HUES64 (cell line): ENCODE measurements around the gene PARD3.

ENCODE experiments used
- H3K27ac ChIP-seq: 2 replicates; pipeline ENCODE4 v1.7.0; 2013; ENCODE audit warnings: low read depth, low read length, inconsistent platforms
- H3K27me3 ChIP-seq: 2 replicates; pipeline ENCODE4 v1.6.1; 2013; ENCODE audit warnings: mild to moderate bottlenecking, low read length; ENCODE audit not compliant: insufficient read depth
- H3K36me3 ChIP-seq: 2 replicates; pipeline ENCODE4 v1.6.1; 2013; ENCODE audit warnings: mild to moderate bottlenecking, low read length; ENCODE audit not compliant: insufficient read depth
- H3K4me1 ChIP-seq: 2 replicates; pipeline ENCODE4 v1.6.1; 2013; ENCODE audit warnings: mild to moderate bottlenecking, low read length, moderate library complexity; ENCODE audit not compliant: insufficient read depth
- H3K4me3 ChIP-seq: 2 replicates; pipeline ENCODE4 v1.5.1; 2013; ENCODE audit warnings: mild to moderate bottlenecking, low read length, moderate library complexity
- H3K9ac ChIP-seq: 2 replicates; pipeline ENCODE4 v1.6.1; 2013; ENCODE audit warnings: mild to moderate bottlenecking, low read depth, low read length
- H3K9me3 ChIP-seq: 2 replicates; pipeline ENCODE4 v1.6.1; 2013; ENCODE audit warnings: low read depth, low read length; ENCODE audit not compliant: insufficient read depth
- WGBS: fragments of 150-250, 120-280 bp; methylation state at CpG from one replicate; pipeline ENCODE4 v1.1.7; 2013; ENCODE audit warnings: missing lambda C conversion rate; 5-methylcytosine and 5-hydroxymethylcytosine counted together

The PARD3 gene

GRCh38 chr10:34310234-34310633 is 504.9 kb downstream of the PARD3 start:
- Histone ChIP-seq H3K9me3 (no peaks in the 10 kb centered on the region), H3K4me3 (no peak overlapping the region), H3K27me3 (no peaks in the 10 kb centered on the region), H3K9ac (no peak overlapping the region), H3K27ac (no peak overlapping the region), H3K36me3 (no peaks in the 10 kb centered on the region), H3K4me1 (no peaks in the 10 kb centered on the region)
- WGBS, result 91% methylated on average over 4 of the region's 4 CpGs

GRCh38 chr10:34305189-34305588 is 509.9 kb downstream of the PARD3 start:
- Histone ChIP-seq H3K27ac (no peak overlapping the region), H3K4me3 (no peak overlapping the region), H3K9me3 (no peaks in the 10 kb centered on the region), H3K27me3 (no peaks in the 10 kb centered on the region), H3K4me1 (no peaks in the 10 kb centered on the region), H3K9ac (no peak overlapping the region), H3K36me3 (no peaks in the 10 kb centered on the region)
- 77% methylated on average over 6 of the region's 6 CpGs for WGBS

GRCh38 chr10:34303022-34303421 is 512.1 kb downstream of the PARD3 start:
- no peaks in the 10 kb centered on the region for H3K27me3 ChIP-seq
- H3K9ac ChIP-seq, result no peak overlapping the region
- WGBS, result 95% methylated on average over 2 of the region's 2 CpGs
- H3K4me1 ChIP-seq, result peaks cover 9% of the 10 kb centered on the region; the same call in 1 of the 2 replicates
- H3K9me3 ChIP-seq, result no peaks in the 10 kb centered on the region
- no peaks in the 10 kb centered on the region for H3K36me3 ChIP-seq
- no peak overlapping the region for H3K27ac ChIP-seq
- no peak overlapping the region for H3K4me3 ChIP-seq

DNA sequence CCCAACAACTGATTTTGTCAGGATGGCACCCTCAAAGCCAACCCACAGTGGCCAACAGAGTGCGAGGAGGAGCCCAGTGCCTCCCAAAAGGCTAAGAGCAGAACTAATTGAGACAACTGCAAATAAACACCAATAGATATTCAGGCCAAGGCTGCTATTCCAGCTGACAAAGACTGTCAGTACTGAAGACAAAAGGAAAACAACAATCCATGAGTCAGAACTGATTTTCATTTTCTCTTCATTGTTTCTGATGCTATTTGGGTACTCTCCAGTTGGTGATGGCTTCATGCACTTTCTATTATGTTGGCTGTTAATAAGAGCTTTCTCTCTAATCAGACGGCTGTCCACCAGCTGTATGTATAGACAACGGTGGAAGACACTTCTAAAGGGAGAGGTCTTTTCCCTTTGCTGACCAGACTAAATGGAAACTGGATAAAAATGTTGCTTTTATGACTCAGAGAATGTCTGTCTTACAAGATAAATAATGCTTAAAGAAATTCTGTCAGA is 515.9 kb downstream of the PARD3 start:
- 88% methylated on average over 3 of the region's 3 CpGs for WGBS
- Histone ChIP-seq H3K27me3 (no peaks in the 10 kb centered on the region), H3K36me3 (no peaks in the 10 kb centered on the region), H3K4me3 (no peak overlapping the region), H3K4me1 (peaks cover 14% of the 10 kb centered on the region), H3K9me3 (no peaks in the 10 kb centered on the region), H3K9ac (no peak overlapping the region), H3K27ac (no peak overlapping the region)

DNA sequence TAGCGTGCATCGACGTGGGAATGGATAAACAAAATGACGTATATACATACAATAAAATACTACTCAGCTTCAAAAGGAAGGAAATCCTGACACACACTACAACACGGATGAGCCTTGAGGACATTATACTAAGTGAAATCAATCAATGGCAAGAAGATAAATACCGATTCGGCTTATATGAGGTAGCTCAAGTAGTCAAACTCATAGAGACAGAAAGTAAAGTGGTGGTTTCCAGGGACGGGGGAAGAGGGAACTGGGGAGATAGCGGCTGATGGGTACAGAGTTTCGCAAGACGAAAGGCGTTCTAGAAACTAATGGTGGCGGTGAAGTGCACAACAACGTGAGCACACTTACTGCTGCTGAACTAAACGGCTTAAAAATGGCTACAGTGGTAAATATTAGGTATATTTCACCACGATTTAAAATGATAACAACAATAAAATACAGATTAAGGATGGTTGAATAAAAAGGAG is 516.7 kb downstream of the PARD3 start:
- Histone ChIP-seq H3K36me3 (no peaks in the 10 kb centered on the region), H3K4me3 (no peak overlapping the region), H3K9ac (no peak overlapping the region), H3K4me1 (peaks cover 22% of the 10 kb centered on the region), H3K27me3 (no peaks in the 10 kb centered on the region), H3K9me3 (no peaks in the 10 kb centered on the region), H3K27ac (no peak overlapping the region)
- WGBS, result 96% methylated on average over 15 of the region's 16 CpGs

GRCh38 chr10:34297541-34298345 is 517.4 kb downstream of the PARD3 start:
- Histone ChIP-seq H3K4me1 (peaks cover 23% of the 10 kb centered on the region), H3K27me3 (no peaks in the 10 kb centered on the region), H3K36me3 (no peaks in the 10 kb centered on the region), H3K9ac (no peak overlapping the region), H3K27ac (no peak overlapping the region), H3K4me3 (no peak overlapping the region), H3K9me3 (no peaks in the 10 kb centered on the region)
- 77% methylated on average over 5 of the region's 6 CpGs for WGBS

DNA sequence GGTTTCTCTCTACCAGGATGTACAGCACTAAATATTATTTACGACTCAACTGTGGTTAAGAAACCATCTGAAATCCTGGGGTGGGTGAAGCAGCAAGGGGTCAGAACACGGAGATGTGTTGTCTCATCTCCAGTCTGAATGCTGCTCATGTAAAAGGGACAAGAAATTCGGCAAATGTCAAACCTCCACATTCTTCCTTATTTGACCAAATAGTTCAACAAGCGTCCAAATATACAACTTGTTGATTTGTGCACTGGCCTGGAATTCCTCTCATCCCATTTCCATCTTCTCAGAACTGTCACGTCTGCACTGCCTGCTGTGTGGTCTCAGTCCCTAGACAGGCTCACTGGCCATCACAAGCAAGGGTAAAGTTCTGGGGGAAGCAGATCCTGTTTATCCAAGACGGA is 520.0 kb downstream of the PARD3 start:
- 91% methylated on average over 6 of the region's 6 CpGs for WGBS
- Histone ChIP-seq H3K9me3 (no peaks in the 10 kb centered on the region), H3K36me3 (no peaks in the 10 kb centered on the region), H3K27me3 (no peaks in the 10 kb centered on the region), H3K4me3 (no peak overlapping the region), H3K27ac (no peak overlapping the region), H3K9ac (no peak overlapping the region), H3K4me1 (peaks cover 23% of the 10 kb centered on the region)

DNA sequence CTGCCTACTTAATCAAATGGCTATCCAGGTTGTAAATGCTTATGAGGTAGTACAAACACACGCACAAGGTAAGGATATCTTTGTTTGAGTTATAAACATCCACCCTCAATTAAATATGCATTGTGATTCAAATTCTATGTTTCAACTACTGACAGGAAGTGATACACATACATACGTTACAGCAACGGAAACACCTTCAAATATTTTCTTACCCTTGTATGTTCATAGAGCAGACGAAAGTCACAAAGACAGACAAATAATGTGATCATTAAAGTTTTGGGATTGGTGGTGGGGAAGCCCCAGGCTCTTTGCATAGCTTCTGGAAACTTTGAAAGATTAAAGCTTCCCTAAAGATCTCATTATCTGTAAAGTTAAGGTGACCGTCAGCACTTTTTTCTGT is 521.0 kb downstream of the PARD3 start:
- Histone ChIP-seq H3K4me3 (no peak overlapping the region), H3K27ac (peak overlapping the region; percentile 17; the same call in 1 of the 2 replicates), H3K4me1 (peaks cover 19% of the 10 kb centered on the region), H3K9ac (no peak overlapping the region), H3K9me3 (no peaks in the 10 kb centered on the region), H3K27me3 (no peaks in the 10 kb centered on the region), H3K36me3 (no peaks in the 10 kb centered on the region)
- WGBS, result 81% methylated on average over 3 of the region's 5 CpGs

- Histone ChIP-seq H3K27ac (no peak overlapping the region), H3K4me1 (peaks cover 21% of the 10 kb centered on the region), H3K4me3 (no peak overlapping the region), H3K27me3 (no peaks in the 10 kb centered on the region), H3K9ac (no peak overlapping the region), H3K36me3 (no peaks in the 10 kb centered on the region), H3K9me3 (no peaks in the 10 kb centered on the region)
- WGBS, result 100% methylated on average over 1 of the region's 2 CpGs
Measured at GRCh38 chr10:34292675-34293074, 522.4 kb downstream of the PARD3 start.

DNA sequence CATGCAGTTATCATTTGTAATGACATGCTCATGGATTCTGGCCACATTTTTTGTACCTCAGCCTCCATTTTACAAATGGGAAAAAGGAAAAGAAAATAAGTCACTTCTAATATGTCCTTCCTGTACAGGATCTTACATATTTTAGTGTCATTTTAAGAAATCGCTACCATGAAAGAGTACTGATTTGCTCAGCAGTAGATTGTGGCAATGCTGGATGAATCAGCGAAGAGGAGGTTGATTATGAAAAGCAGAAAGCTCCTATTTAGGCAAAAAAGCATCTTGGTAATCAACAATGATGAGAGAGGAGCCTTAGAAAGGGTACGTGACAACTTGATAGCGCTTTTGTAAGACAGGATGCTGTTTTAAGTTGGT is 522.9 kb downstream of the PARD3 start:
- 94% methylated on average over 4 of the region's 4 CpGs for WGBS
- H3K4me1 ChIP-seq, result peaks cover 21% of the 10 kb centered on the region
- no peak overlapping the region for H3K9ac ChIP-seq
- H3K36me3 ChIP-seq, result no peaks in the 10 kb centered on the region
- no peaks in the 10 kb centered on the region for H3K9me3 ChIP-seq
- no peak overlapping the region for H3K4me3 ChIP-seq
- H3K27me3 ChIP-seq, result no peaks in the 10 kb centered on the region
- H3K27ac ChIP-seq, result no peak overlapping the region

DNA sequence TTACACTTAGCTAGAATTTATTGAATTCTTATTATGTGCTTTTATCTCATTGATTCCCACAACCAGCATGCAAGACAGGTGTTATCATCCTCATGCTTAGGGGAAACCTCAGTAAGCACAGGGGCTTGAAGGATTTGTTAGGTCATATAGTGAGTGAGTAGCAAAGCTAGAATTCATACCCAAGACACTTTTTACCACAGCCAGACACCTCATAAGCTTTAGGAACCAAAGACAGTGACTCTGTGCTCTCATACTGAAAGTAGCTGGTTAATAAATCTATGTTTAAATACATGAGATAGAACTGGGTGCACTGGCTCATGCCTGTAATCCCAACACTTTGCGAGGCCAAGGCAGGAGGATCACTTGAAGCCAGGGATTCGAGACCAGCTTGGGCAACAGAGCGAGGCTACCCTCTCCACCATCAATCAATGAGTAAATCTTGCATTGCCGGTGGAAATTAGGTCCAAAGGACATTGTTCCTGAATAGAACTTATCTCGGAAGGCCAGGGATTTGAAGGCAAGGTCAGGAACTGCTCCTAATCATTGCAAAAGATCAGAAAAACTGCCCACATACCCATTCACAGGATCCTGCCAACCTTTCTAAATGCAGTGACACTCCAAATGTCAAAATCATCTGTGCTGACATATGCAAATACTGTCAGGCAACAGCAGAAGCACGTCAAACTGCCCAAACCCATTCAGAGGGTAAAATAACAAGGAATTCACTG is 523.5 kb downstream of the PARD3 start:
- Histone ChIP-seq H3K27ac (no peak overlapping the region), H3K4me3 (no peak overlapping the region), H3K36me3 (no peaks in the 10 kb centered on the region), H3K4me1 (peaks cover 21% of the 10 kb centered on the region), H3K9ac (no peak overlapping the region), H3K27me3 (no peaks in the 10 kb centered on the region), H3K9me3 (no peaks in the 10 kb centered on the region)
- 92% methylated on average over 6 of the region's 6 CpGs for WGBS
